GM13977 (cell line): ENCODE results near the gene LCN10.

ENCODE experiments used
- DNase-seq: peaks from one replicate; pipeline ENCODE4 v3.0.0; 2012; ENCODE audit warnings: low spot score
- in situ Hi-C: fragments of 300-500 bp; cut with MboI; formaldehyde crosslinking; loops from one replicate; pipeline ENCODE4 v1.12.0; 2022; ENCODE audit warnings: low sequenced_read_pairs, low pct_unique_long_range_greater_than_20kb, mixed read lengths, inconsistent platforms; ENCODE audit not compliant: unreplicated experiment
- TF ChIP-seq, protein P1 (sequence below): IDR thresholded peaks from 2 replicates; pipeline ENCODE4 v1.5.1; 2012; ENCODE audit warnings: mild to moderate bottlenecking, control low read depth; ENCODE audit not compliant: insufficient read depth; ENCODE audit errors: extremely low read depth, missing control alignments

Gene LCN10

DNA sequence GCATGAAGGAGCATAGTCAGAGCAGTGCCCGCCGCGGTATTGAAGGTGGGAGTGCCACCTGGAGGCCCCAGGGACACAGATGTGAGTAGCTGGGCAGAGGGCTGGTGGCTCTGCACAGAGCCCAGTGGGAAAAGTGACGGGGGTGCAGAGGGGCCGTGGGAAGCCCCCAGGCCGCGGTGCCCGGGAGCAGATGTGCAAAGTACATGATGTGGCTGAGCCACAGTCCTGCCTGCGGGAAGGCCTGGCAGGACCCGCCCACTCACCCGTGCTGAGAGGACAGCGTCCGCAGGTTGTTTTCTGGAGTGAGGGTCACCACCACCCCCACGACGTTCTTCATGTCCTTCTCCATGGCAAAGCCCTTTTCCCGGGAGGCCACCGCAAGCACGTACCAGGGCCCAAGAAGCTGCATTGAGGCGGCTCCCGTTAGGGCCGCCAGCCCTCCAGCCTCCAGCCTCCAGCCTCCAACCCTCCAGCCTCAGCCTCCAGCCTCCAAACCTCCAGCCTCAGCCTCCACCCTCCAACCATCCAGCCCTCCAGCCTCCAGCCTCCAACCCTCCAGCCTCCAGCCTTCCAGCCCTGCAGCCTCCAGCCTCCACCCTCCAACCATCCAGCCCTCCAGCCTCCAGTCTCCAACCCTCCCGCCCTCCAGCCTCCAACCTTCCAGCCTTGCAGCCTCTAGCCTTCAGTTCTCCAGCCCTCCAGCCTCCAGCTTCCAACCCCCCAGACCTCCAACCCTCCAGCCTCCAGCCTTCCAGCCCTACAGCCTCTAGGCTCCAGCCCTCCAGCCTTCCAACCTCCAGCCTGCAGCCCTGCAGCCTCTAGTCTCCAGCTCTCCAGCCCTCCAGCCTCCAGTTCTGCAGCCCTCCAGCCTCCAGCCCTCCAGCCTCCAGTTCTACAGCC, 4.7 kb upstream of the LCN10 start:
- TF ChIP-seq, protein P1, sequence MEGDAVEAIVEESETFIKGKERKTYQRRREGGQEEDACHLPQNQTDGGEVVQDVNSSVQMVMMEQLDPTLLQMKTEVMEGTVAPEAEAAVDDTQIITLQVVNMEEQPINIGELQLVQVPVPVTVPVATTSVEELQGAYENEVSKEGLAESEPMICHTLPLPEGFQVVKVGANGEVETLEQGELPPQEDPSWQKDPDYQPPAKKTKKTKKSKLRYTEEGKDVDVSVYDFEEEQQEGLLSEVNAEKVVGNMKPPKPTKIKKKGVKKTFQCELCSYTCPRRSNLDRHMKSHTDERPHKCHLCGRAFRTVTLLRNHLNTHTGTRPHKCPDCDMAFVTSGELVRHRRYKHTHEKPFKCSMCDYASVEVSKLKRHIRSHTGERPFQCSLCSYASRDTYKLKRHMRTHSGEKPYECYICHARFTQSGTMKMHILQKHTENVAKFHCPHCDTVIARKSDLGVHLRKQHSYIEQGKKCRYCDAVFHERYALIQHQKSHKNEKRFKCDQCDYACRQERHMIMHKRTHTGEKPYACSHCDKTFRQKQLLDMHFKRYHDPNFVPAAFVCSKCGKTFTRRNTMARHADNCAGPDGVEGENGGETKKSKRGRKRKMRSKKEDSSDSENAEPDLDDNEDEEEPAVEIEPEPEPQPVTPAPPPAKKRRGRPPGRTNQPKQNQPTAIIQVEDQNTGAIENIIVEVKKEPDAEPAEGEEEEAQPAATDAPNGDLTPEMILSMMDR, result no peak
- in situ Hi-C loops, result no loop called here
- DNase-seq, result no peak

DNA sequence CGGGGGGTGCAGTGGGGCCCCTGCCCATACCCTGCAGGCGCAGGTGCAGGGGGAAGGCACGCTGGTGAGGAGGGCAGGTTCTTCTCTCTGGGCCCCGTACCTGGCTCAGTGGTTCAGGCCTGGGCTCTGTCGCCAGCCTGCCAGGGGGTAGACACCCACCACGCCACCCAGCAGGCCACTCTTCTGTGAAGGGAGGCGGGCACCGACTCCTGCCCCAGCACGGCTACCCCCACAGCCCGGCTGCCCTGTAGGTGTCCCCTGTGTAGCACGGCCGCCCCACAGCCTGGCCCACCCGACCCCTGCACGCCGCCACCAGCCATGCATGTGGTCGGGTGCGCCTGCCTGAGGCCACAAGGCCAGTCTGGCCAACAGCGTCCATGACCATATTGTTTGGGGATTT, 3.9 kb upstream of the LCN10 start:
- no peak for DNase-seq
- in situ Hi-C loops, result no loop called here
- TF ChIP-seq, protein P1, result no peak

DNA sequence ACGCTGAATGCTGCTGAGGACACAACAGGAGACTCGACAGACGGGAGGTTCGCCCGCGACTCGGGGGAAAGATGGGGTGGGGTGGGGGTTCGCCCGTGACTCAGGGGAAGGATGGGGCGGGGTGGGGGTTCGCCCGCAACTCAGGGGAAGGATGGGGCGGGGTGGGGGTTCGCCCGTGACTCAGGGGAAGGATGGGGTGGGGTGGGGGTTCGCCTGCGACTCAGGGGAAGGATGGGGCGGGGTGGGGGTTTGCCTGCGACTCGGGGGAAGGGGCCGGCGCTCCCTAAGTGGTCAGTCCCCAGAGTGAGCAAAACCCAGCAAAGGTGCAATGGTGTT, 3.4 kb upstream of the LCN10 start:
- TF ChIP-seq, protein P1, result no peak
- DNase-seq, result no peak
- in situ Hi-C loops, result no loop called here

DNA sequence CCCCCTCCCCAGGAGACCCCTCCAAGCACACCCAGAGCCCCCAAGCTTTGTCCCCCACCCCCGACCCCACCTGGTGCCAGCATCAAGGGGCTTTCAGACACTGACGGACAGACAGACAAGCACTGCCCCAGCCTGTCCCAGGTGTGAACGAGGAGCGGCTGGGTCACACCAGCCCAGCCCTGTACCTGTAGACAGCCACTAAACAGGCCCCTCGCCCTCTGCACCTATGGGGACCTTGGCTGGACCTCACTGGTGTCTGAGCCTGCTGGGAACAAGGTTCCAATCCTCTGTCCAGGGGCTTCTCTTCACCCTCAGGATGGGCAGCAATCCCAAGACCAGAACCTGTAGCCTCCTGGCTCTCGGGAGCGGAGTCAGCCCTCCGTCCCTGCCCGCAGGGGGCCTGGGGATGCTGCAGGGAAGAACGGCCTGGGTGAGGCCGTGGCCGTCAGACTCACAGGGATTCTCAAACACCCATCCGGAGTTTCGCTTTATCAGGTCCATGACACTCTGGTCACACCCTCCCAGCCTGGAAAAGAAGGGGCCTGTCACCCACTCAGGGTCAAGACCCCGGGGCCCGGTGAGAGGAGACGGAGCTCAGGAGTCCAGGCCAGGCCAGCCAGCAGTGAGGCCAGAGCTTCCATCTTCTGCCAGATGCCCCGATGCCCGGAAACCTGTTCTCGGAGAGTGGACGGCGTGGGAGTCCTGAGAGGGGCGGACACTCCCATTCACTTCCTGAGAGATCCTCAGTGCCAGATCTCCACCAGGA, 2.8 kb upstream of the LCN10 start:
- no peak for DNase-seq
- in situ Hi-C loops, result no loop called here
- TF ChIP-seq, protein P1, result no peak

DNA sequence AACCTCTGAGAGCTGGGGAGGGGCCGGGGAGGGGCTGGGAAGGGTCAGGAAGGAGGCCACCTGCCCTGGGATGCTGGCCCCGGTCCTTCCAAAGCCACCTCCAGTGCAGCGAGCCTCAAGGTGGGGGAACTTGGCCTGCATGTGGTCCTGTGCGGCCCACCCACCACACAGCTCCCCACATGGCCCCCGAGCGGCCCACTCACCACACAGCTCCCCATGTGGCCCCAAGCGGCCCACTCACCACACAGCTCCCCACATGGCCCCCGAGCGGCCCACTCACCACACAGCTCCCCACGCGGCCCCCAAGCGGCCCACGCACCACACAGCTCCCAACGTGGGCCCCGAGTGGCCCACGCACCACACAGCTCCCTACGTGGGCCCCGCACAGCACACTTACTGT, 2.0 kb upstream of the LCN10 start:
- TF ChIP-seq, protein P1, result no peak
- no peak for DNase-seq
- in situ Hi-C loops, result no loop called here

DNA sequence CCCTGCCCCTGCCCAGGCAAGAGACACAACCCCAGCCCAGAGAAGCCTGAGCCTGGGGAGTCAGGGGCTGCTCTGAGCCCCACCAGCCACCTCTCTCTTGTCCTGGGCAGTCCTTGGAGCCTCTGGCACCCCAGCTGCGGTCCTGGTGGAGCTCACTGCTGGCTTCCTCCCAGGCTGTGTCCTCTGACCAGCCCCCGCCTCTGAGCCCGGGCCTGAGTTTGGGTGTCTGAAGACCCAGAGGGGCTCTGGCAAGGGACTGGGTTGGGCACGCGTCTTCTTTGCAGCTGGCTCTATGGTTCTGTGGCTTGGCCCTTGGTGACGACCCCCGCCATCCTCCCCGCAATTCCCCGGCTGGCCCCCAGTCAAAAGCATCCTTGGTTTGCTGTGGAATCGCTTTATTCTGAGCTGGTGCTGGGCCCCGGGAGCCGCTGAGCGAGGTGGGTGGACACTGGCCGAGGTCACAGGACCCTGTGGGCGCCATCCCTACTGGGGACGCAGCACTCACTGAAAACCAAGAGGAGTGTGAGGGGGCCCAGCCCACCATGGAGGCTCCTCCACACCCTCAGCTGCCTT, 985 bp upstream of the LCN10 start:
- in situ Hi-C loops, result no loop called here

More for the DNA sequence above, 985 bp upstream of the LCN10 start:
- TF ChIP-seq, protein P1, result no peak
- no peak for DNase-seq
